Stimulated activated CD4-positive, alpha-beta T cell treated with anti-CD3 and anti-CD28 coated beads, TNF-alpha, amount 100 ng/mL, for 1 hour (primary cell): ENCODE measurements around the gene ADGRF1.
"Not testable (repeated sequence)": the region's sequence is repeated elsewhere in the genome, so short reads cannot be mapped to it uniquely, and the experiment has no call there.

Experiments used
- DNase-seq, 3 donors: peaks; one replicate each; pipeline ENCODE4 v3.0.0-alpha.2; 2020; ENCODE audit warnings: low read depth in 3 of 3, low spot score in 1 of 3

The ADGRF1 gene

DNA sequence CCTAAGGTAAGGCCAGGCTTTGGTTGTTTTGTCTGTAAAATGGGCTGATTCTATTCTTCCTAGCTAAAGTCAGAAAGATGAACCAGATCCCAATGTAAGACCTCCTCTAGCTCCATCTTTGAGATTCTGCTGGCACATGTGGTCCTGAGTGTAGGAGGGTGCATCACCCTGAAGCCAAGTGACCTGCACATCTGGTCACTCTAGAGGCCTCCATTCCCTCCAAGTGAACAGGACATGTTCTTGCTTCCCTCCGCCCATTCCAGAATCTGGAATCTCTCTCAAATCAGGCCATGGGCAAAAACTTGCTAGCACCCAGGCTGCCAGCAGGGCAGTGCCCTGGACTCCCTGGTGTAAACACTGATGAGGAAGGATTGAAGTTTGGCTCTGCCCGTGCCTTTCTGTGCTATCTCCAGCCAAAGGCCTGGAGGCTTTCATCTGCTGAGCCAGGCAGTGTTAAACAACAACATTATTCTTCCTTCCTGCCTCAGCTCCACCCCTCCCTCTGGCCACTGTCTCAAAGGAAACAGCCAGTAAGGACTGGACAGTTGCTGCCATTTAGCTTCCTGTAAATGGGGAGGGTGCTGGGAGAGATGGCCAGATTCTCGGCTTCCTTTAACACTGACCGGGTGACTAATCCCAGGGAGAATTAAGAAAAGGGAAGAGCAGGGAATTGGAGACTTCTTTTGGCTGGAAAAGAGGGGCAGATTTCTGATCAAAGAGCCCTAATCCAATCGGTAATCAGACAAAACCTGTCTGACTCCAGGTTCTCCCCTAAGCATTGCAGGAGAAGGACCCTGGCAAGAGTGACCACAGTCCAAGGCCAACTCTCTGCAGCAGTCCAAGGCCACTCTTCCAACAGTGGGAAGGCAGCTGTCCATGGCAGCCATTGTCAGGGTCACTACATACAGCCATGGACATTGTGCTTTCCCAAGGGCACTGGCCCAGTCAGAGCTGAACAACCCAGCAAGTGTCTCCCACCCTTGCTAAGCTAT lies 19.5 kb upstream of the ADGRF1 start:
- DNase-seq: no peak

DNA sequence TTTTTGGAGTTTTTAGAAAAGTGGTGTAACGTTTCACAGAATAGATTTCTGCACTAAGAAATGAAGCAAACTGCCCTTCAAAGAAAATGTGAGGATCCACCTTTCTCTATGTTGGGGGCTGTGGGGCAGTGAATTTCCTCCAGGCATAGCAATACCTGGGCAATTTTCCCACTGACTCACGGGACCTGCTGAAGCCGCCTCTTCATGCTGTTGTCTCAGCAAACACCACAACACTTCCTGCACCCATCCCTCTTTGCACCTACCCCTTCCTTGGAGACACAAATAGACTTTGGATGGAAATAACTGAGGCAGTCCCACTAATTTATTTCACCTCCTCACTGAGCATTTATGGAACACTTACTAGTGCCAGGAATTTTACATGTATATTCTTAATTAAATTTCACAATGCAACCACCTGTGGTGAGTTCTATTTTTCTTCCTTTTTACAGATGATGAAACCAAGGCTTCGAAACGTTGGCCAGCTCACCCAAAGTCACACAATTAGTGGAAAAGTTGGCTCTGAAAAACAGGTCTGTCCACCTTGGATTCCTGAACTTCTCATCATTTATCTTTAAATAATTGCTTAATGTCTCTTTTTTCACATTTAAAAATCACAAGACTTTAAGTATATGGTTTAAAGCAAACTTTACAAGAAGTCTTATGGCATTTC lies 17.2 kb upstream of the ADGRF1 start:
- no peak for DNase-seq

DNA sequence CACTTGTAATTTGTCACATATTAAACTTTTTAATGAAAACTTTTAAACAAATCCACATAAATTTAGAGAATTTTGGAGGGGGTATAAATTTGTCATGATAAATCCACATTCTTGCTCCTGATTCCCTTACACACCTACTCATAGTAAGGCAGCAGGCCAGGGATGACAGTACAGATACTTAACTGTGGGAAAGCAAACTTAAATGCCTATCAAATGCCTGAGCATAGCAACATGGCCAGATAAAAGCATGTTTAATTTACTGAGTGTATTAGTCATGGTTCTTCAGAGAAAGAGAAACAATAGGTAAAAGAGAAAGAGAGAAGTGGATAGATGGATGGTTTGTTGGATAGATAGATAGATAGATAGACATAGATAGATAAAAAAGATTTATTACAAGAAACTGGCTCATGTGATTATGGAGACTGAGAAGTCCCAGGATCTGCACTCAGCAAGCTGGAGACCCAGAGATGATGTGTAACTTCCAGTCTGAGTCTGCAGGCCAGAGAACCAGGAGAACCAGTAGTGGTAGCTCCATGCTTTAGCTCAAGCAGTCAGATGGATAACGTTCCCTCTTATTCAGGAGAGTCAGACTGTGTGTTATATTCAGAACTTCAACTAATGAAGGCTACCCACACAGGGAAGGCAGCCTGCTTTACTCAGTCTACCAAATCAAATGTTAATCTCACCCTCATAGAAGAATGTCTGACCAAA lies 15.9 kb upstream of the ADGRF1 start:
- no peak for DNase-seq

DNA sequence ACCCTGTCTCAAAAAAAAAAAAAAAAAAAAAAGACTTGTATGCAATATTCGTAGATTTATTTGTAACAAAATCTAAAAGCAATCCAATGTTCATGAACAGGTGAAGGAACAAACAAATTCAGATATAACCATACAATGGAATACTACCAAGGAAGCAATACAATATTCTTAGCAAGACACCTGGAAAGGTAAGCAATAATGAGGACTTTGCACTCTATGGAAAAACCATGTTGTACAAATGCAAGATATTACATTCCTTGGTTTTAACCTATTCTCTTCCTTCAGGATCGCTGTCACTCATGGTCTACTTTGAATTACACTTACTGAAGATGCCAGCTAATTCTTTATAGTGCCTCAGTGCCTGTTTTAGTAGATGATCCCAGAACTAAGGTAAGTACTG lies 14.7 kb upstream of the ADGRF1 start:
- no peak for DNase-seq

DNA sequence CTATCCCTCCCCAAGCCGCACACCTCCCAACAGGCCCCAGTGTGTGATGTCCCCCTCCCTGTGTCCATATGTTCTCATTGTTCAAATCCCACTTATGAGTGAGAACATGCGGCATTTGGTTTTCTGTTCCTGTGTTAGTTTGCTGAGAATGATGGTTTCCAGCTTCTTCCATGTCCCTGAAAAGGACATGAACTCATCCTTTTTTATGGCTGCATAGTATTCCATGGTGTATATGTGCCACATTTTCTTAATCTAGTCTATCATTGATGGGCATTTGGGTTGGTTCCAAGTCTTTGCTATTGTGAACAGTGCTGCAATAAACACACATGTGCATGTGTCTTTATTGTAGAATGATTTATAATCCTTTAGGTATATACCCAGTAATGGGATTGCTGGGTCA lies 12.2 kb upstream of the ADGRF1 start:
- not testable (repeated sequence) for DNase-seq

DNA sequence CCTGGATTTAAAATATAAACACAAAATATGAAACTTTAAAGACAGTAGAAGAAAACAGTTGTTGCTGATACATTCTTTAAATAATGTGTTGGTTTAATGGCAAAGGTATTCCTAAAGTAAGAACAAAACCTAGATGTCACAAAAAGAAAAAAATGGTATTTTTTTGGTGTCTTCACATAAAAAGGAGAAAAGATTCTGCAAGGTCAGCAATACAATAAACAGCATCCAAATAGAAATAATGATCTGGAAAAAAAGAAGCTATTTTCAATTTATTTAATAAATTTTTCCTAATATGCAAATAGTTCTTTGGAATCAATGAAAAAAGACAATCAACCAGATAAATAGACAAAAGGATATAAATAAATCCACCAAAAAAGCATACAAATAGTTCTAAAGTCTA lies 6.5 kb upstream of the ADGRF1 start:
- no peak for DNase-seq

DNA sequence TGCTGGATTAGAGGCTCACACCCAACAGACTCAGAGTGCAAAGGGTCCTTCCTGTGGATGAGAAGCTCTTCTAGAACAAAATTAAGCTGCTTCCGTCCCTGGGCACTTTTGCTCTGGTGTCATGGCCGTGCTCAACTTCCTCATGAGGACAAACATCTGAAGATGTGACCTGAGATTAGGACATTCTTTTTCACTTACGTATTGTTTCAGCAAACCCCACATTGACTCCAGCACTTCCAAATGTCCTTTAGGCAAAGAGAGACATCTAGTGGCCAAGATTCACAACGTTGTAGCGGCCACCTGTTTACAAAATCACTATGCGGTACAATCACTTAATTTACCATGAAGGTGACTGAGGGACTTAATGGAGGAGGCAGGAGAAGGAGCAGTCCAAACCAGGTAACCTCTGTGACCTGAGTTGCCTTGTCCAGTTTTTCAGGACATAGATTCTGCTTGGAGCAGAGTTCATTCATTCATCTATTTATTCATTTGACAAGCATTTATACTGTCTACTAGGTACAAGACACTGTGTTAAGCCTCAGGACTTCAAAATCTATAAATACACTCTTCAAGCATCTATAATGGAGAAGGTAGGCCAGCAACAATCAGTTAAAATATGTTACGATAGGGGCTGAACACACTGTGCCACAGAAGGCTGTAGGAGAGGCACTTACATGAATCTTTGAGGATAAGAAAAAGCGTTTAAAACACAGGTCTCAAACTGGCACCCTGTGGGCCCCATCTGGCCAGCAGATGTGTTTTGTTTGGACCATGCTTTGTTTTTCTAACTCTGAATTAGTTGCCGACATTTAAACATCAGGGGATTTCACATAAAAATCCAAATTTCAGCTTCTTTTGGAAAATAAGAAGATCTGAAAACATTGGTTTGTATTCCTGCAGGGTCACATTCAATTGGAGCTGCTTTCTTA lies 5.6 kb upstream of the ADGRF1 start:
- DNase-seq: no peak

DNA sequence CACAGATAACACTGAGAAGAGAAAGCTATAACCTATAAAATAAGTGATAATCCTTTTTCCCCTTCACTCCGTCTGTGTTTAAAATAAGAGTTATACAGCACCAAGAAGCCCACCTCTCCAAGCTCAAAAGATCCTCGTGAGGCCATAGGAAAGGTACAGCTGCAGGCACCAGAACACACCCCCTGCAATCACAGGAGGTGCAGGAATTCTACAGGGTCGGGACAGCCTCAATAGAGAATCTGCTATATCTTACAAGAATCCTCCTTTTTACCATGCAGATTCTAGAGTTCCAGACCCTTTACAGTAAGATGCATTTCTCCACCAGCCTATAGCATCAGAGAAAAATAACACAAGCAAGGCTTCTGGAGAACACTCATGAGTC lies 5.0 kb upstream of the ADGRF1 start:
- no peak for DNase-seq

DNA sequence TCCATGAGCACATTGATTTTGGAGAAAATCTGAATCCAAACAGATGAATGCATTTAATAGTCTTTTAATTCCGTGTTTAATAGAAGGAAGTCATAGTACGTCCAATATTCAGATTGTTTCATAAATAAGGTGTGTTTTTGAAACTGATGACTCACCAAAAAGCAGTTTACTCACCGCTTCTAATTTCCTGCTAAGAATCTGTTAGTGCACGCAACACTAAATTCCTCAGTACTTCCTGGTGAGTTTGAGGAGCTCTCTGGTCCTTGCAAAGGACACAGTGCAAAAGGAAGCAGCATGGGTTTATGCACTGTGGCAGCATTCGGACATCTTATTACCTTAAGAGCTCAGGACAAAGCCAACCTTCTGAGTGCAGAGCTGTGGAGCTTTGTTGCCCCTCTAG lies 2.3 kb upstream of the ADGRF1 start:
- DNase-seq: no peak

DNA sequence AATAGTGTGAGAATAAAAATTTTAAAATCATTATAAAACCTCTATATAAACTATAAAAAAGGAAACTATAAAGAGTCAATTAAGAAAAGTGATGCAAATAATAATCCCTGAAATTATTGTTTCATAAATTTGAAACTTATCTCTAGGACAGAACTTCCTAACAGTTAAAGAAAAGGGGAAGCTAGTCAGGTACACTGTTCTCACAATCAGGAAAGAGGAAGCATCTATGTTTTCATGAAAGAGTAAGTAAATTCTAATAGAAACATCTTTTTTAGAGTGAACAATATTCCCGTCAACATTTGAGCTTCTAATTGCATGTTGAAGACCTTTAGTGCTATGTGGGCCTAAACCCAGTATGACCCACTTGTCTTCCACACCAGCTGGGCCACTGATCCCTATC lies 1.2 kb upstream of the ADGRF1 start:
- no peak for DNase-seq

DNA sequence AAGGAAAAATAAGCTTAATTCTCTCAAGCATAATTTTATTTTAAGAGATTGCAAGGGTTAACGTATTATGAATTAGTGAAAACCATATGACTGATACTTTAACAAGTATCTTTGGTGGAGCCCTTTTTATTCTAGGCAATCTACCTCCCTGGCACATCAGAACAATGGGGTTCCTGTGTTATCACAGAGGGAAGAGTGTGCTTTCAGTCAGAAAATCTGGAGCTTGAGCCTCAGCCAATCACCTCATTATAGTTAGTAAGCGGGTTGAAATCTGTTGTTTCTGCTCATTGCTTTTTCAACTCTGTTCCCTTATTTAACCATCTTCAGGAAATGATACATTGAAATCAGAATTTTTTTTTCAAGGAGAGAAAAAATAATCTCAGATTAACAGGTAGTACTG lies 391 bp downstream of the ADGRF1 start:
- no peak for DNase-seq

DNA sequence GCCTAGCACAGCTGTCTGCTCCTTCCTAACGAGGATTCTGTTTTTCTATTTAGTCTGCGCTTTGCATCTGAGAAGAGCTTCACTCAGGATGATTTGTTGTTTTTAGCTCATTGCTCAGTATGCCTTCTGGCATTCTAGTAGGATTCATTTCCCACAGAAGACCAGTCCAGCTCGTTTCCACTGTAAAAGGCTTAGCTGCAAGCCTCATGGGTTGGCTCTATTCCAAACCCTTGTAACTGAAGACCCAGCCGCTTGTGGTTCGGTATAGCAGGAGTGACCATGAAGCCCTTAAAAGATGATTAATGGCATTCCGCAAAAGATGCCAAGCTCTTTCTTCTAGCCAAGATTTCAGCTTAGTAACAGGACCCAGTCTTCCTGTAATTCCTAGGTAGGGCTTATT lies 7.2 kb downstream of the ADGRF1 start:
- DNase-seq: no peak

DNA sequence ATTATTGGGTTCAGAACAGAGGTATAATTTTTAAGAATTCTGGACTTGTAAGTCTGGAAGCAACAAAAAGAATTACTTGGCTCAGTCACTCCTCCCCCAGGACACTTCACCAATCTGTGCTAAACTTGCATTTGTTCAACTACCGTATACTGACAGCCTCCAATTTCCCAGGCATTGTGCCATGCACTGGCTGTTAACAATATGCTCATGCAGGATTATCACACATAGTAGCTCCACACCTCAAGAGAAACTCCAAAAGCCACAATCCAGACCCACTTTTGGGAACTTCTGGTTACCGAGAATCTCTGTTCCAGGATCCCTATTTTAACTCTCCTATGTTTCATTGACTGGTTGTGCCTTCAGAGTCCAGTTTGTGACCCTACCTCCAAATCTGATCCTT lies 7.7 kb downstream of the ADGRF1 start:
- DNase-seq: no peak

DNA sequence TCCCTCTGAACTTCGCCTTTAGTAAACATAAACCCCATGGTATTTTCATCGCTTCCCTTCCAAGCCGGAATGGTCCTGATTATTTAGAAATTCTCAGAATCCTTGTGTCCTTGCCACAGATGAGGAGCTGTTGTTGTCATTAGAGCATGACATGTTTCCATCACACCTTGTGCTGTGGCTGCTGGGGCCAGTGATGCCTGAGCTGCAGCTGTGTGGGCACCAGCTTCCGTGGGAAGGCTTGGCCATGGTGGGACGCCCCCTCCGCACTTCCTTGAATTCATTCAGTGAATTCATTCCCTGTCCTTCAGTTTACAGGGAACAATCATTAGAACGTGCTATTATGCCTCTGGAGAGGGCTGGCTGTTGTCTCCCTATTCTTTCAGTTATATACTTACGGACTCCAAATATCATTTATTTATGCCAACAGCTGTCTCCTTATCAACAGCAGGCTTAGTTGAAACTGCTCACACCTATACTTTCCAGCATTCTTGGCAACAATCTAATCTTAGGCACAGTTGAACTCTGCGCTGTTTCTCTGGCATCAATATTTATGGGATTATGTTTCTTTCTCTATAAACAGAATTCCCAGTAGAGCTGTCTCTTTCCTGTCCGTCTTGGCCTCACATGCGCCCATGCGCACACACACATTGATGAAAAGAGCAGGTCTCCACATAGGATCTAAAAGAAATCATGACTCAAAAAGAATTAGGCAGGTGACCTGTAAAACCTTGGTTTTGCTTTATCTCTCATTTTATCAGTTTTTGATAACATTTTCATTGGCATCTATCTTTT lies 9.0 kb downstream of the ADGRF1 start:
- no peak for DNase-seq

DNA sequence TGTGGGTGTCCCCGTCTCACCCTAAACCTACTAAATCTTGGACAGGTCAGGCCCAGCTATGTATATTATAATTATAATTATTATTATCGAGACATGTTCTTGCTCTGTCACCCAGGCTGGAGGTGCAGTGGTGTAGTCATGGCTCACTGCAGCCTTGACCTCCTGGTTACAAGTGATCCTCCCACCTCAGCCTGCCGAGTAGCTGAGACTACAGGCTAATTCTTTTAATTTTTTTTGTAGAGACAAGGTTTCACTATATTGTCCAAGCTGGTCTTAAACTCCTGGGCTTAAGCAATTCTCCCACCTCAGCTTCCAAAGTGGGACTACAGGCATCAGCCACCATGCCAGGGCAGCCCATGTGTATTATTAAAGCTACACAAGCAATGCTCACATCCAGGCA lies 10.5 kb downstream of the ADGRF1 start:
- no peak for DNase-seq

DNA sequence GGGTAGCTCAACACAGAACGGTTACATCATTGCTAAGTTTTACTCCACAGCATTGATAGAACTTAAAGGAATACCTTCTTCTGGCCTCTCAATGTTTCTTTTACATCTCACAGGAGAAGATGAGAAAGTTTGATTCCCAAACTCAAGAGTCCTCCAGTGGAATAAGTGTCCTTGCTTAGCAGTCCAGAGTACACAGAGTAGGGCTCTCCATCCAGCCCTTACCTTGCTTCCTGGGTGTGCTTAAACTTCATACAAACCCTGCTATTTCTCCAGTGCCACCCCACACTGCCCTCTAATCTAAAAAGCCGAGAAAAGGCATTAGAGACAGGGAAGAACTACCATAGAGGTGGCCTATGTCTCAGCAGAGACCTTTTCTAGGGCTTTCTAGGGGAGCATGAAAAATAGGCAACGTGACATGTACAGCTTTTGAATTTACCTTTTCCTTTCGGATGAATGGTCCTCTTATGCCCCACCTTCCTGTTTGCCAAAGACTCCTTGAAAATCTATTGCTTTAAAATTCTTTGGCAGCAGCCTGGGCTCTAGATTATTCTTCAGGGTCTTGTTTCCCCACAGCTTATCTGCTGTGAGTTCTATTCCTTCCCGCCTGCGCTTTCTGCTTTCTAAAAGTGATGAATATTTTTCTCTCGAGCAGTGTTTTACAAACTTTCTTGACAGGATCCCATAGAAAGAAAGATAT lies 12.1 kb downstream of the ADGRF1 start:
- no peak for DNase-seq

DNA sequence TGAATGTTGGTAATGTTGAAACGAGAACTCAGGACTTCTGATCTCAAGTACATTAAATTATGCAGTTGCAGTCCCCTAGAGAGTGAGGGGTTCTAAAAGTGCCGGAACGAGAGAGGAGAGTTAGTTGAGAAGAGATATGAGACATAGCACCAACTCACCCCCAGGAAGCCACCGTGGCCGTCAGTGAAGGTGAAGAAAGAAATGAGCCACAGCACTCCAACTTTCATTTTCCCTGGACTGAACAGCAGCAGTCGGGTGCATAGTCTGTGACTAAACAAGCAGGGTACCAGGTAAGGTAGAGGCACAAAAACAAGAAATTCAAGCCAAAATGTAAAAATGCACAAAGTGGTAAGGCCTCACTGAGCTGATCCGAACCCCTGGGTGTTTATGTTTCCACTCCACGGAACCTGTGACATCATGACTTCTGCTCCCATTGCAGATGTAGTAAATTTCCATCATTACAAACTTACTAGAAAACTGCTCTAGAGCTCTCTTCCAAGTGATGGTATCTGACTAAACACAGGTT lies 13.2 kb downstream of the ADGRF1 start:
- no peak for DNase-seq

DNA sequence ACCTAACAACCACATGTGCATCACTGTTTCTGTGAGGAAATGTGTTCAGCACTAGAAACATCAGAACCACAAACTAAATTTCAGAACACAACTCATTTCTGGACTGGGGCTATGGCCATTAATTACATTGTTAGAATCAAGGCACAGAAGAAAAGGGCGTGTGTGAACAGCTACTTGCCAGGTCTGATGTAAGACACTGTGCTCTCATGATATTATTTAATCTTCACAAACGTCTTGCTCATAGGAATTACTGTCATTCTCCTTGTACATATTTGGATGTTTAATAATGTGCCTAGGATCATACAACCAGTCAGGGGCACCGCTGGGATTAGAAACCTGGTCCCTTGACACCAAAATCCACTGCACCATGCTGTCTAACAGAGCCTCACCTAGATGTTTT lies 14.8 kb downstream of the ADGRF1 start:
- DNase-seq: no peak

DNA sequence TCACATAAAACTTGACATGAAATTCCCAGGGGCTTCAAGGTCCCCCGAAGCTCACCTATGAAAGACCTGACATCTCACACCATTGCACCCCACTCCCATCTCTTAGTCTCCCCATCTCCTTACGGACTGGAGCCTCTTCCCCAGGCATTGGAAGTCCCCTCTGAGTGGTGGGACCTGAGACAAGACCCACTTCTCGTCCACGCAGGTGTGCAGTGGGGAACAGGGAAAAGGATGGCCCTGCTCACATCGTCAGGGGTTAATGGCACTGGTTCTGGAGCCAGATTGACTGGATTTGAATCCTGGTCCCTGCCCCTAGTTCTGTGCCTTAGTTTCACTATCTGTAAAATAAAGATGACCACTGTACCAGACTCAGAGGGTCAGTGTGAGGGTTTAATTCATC lies 15.5 kb downstream of the ADGRF1 start:
- DNase-seq: no peak
